Gastroesophageal sphincter (tissue), 4 donors: Measurements from ENCODE around the gene GPLD1. TPM values are rescaled to one million over a fixed set of nuclear protein-coding genes. Genes with fewer than 3 reads are reported as not detected.
"Not testable (repeated sequence)": the region's sequence is repeated elsewhere in the genome, so short reads cannot be mapped to it uniquely, and the experiment has no call there.

Source experiments
- ATAC-seq: fragments of 150-250 bp; one replicate; pipeline ENCODE4 v1.9.1; 2016; ENCODE audit warnings: mild to moderate bottlenecking, moderate library complexity
- H3K27ac ChIP-seq, 4 donors: fragments of 200-600 bp; sonication (generic) in 3 of 4; 1 replicate in 3 of 4; 2 replicates in 1 of 4; pipeline ENCODE4 v1.5.1; 2016 to 2019
- H3K27me3 ChIP-seq: fragments of 200-600 bp; sonication (generic); one replicate; pipeline ENCODE4 v1.5.1; 2019
- H3K36me3 ChIP-seq, 2 donors: fragments of 200-600 bp; sonication (generic); one replicate each; pipeline ENCODE4 v1.5.1; 2019; ENCODE audit warnings: control low read depth in 1 of 2
- H3K4me1 ChIP-seq, 3 donors: fragments of 200-600 bp; sonication (generic); 1 replicate in 2 of 3; 2 replicates in 1 of 3; pipeline ENCODE4 v1.5.1; 2016 to 2019; ENCODE audit warnings: control low read depth in 2 of 3
- H3K4me3 ChIP-seq, 2 donors: fragments of 200-600 bp; sonication (generic); one replicate each; pipeline ENCODE4 v1.5.1; 2019; ENCODE audit warnings: mild to moderate bottlenecking in 1 of 2, moderate library complexity in 1 of 2
- H3K9me3 ChIP-seq, 3 donors: fragments of 200-600 bp; sonication (generic); one replicate each; pipeline ENCODE4 v1.5.1; 2017 to 2019; ENCODE audit warnings: control low read depth in 2 of 3
- EP300 ChIP-seq: sonication (generic); formaldehyde crosslinking; IDR thresholded peaks from one replicate; pipeline ENCODE4 v1.6.1; 2017; ENCODE audit warnings: antibody characterized with exemption, mild to moderate bottlenecking
- POLR2A ChIP-seq, 2 donors: fragments of 450-650 bp; IDR thresholded peaks; one replicate each; pipeline ENCODE4 v1.6.1; 2017; ENCODE audit warnings: antibody characterized with exemption in 2 of 2, mild to moderate bottlenecking in 2 of 2, moderate library complexity in 1 of 2
- POLR2AphosphoS5 ChIP-seq: sonication (generic); formaldehyde crosslinking; IDR thresholded peaks from one replicate; pipeline ENCODE4 v1.6.1; 2017; ENCODE audit warnings: antibody characterized with exemption
- WGBS, 2 donors: methylation state at CpG; one replicate each; pipeline ENCODE4 v1.1.5; 2018; ENCODE audit warnings: low coverage in 1 of 2; 5-methylcytosine and 5-hydroxymethylcytosine counted together
- total RNA-seq, 4 donors: library from RNA; depleted of rRNA; stranded (reverse); fragments of >200 nt; gene quantifications; one replicate each; pipeline ENCODE4 v1.1.0, GENCODE V29; 2016
- TF ChIP-seq, protein P1 (sequence below), 4 experiments: fragments of 200-600 bp in 2 of 4; fragments of 450-650 bp in 2 of 4; sonication (generic) in 1 of 4; IDR thresholded peaks; one replicate each; pipeline ENCODE4 v1.5.1; 2017 to 2019; ENCODE audit warnings: antibody characterized with exemption in 4 of 4, mild to moderate bottlenecking in 2 of 4, moderate library complexity in 2 of 4

GPLD1 gene
- total RNA-seq, 4 donors from 2014 or later, result 3.8 to 7.8 (median 5.6) TPM

- no peaks in the 10 kb centered on the region for H3K9me3 ChIP-seq
- no peaks in the 10 kb centered on the region for H3K4me1 ChIP-seq
- ATAC-seq, result no peak
- no peaks in the 10 kb centered on the region for H3K27me3 ChIP-seq
- 58 to 70% methylated on average over 3 to 6 of the region's 8 CpGs for WGBS, 2 donors
- no peaks in the 10 kb centered on the region for H3K36me3 ChIP-seq
- no peak overlapping the region for H3K4me3 ChIP-seq
- TF ChIP-seq EP300 (no peak), POLR2AphosphoS5 (no peak), POLR2A (IDR thresholded peaks at IDR 0.05) (no peak)
- TF ChIP-seq, protein P1, sequence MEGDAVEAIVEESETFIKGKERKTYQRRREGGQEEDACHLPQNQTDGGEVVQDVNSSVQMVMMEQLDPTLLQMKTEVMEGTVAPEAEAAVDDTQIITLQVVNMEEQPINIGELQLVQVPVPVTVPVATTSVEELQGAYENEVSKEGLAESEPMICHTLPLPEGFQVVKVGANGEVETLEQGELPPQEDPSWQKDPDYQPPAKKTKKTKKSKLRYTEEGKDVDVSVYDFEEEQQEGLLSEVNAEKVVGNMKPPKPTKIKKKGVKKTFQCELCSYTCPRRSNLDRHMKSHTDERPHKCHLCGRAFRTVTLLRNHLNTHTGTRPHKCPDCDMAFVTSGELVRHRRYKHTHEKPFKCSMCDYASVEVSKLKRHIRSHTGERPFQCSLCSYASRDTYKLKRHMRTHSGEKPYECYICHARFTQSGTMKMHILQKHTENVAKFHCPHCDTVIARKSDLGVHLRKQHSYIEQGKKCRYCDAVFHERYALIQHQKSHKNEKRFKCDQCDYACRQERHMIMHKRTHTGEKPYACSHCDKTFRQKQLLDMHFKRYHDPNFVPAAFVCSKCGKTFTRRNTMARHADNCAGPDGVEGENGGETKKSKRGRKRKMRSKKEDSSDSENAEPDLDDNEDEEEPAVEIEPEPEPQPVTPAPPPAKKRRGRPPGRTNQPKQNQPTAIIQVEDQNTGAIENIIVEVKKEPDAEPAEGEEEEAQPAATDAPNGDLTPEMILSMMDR (IDR thresholded peaks at IDR 0.05), result no peak
- H3K27ac ChIP-seq, result no peak overlapping the region
These were observed 103.7 kb downstream of the GPLD1 start for GRCh38 chr6:24385536-24386269.

DNA sequence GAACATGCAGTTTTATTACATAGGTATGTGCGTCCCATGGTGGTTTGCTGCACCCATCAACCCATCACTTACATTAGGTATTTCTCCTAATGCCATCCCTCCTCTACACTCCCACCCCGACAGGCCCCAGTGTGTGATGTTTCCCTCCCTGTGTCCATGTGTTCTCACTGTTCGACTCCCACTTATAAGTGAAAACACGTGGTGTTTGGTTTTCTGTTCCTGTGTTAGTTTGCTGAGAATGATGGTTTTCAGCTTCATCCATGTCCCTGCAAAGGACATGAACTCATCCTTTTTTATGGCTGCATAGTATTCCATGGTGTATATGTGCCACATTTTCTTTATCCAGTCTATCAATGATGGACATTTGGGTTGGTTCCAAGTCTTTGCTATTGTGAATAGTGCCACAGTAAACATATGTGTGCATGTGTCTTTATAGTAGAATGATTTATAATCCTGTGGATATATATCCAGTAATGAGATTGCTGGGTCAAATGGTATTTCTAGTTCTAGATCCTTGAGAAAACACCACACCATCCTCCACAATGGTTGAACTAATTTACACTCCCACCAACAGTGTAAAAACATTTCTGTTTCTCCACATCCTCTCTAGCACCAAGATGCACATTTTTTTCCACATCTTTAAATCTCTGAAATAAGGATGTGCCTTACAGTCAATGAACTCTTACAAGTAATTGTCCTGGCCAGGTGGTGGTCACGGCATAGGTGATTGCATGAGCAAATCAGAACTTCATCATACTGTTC, 104.8 kb downstream of the GPLD1 start:
- H3K9me3 ChIP-seq, H3K27me3 ChIP-seq, H3K4me3 ChIP-seq, H3K27ac ChIP-seq, ATAC-seq, H3K36me3 ChIP-seq, H3K4me1 ChIP-seq: not testable (repeated sequence)
- 81 to 85% methylated on average over 4 to 5 of the region's 5 CpGs for WGBS, 2 donors

DNA sequence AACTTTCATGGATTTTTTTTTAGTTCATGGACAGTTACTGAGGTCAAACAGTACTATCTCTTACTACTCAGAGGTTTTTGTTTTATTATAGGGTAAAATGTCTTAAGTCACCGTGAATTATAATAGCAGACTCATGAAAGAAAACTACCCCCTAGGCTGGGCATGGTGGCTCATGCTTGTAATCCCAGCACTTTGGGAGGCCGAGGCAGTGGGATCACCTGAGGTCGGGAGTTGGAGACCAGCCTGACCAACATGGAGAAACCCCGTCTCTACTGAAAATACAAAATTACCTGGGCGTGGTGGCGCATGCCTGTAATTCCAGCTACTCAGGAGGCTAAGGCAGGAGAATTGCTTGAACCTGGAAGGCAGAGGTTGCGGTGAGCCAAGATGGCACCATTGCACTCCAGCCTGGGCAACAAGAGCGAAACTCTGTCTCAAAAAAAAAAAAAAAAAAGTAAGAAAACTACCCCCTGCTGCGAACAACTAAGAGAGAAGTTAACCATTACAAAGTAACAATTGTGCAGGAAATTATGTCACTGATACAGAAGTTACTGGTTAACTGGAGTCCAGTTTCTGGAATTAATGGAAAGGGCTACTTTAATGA, 106.4 kb downstream of the GPLD1 start:
- WGBS, 2 donors, result 91 to 100% methylated on average over 2 to 6 of the region's 9 CpGs
- not testable (repeated sequence) for ATAC-seq

GRCh38 chr6:24382220-24382540, 107.2 kb downstream of the GPLD1 start:
- H3K27ac ChIP-seq, result no peak overlapping the region
- H3K9me3 ChIP-seq, result no peaks in the 10 kb centered on the region
- no peaks in the 10 kb centered on the region for H3K36me3 ChIP-seq
- WGBS, 2 donors, result 93 to 100% methylated on average over 1 of the region's 1 CpG
- no peak for ATAC-seq
- H3K4me3 ChIP-seq, result no peak overlapping the region
- TF ChIP-seq EP300 (no peak), POLR2A (IDR thresholded peaks at IDR 0.05) (no peak), POLR2AphosphoS5 (no peak)
- TF ChIP-seq, protein P1 (IDR thresholded peaks at IDR 0.05), result no peak
- no peaks in the 10 kb centered on the region for H3K27me3 ChIP-seq
- no peaks in the 10 kb centered on the region for H3K4me1 ChIP-seq

More for the DNA sequence above, 106.4 kb downstream of the GPLD1 start:
- not testable (repeated sequence) for H3K27ac ChIP-seq, H3K36me3 ChIP-seq, H3K4me1 ChIP-seq, H3K9me3 ChIP-seq, H3K27me3 ChIP-seq, H3K4me3 ChIP-seq

DNA sequence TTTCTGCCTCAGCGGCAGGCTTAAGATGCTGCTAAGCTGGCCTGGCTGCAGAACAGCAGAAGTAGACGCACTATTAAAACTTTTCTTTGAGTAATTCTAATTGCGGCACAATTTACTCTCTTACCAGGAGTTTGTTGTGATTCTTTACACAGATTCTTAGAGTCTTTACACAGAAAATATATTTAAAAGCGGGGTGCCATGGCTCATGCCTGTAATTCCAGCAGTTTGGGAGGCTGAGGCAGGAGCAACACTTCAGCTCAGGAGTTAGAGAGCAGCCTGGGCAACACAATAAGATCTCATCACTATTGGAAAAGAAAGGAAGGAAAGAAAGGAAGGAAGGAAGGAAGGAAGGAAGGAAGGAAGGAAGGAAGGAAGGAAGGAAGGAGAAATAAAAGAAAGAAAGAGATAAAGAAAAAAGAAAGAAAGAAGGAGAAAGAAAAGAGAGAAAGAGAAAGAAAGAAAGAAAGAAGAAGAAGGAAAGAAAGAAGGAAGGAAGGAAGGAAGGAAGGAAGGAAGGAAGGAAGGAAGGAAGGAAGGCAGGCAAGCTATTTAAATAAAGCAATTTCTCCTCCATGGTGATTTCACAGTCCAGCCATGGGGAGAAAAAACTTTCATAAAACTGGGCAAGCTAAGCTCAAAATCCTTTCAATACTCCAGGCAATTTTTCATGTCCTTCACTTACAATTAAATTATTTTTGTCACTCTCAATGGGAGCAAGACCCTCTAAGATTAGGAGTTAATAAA, 107.7 kb downstream of the GPLD1 start:
- 89 to 100% methylated on average over 3 of the region's 4 CpGs for WGBS, 2 donors

More for the DNA sequence above, 107.7 kb downstream of the GPLD1 start:
- Histone ChIP-seq H3K36me3 (no peaks in the 10 kb centered on the region), H3K27me3 (no peaks in the 10 kb centered on the region), H3K9me3 (no peaks in the 10 kb centered on the region), H3K27ac (no peak overlapping the region), H3K4me1 (no peaks in the 10 kb centered on the region), H3K4me3 (no peak overlapping the region)
- ATAC-seq, result no peak
- TF ChIP-seq POLR2A (IDR thresholded peaks at IDR 0.05) (no peak), EP300 (no peak), POLR2AphosphoS5 (no peak)
- TF ChIP-seq, protein P1 (IDR thresholded peaks at IDR 0.05), result no peak
